ENCODE measurements around the gene ZFHX3. TPM values are rescaled to one million over a fixed set of nuclear protein-coding genes. Genes with fewer than 3 reads are reported as not detected.

Gene ZFHX3
- total and polyA plus RNA-seq, 4 donors: 1.5 to 5.9 (median 3.0) TPM

DNA sequence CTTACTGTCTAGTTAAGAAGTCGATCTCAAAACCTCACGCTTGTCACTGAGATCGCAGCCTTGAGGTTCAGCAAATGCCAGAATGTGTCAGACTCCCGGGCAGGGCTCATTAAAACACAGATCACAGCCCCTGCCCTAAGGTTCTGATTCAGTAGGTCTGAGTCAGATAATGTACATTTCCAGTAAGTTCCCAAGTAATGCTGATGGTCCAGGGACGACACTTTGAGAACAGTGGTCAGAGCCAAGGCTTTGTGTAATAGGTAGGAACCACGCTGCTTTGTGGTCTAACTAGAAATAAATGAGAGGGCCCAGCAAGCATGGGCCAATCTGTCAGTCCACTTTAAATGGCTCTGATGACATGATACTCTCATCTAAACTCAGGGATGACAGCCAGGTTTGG, 228.6 kb downstream of the ZFHX3 start:
- no peaks in the 10 kb centered on the region for H3K27me3 ChIP-seq (ENCODE audit: control insufficient read depth in 4 of 4, insufficient read depth in 4 of 4, low read length in 3 of 4)
- DNase-seq (ENCODE audit: low spot score): no peak
- H3K9me3 ChIP-seq (ENCODE audit: control insufficient read depth in 4 of 4, low read length in 3 of 4): no peaks in the 10 kb centered on the region
- H3K36me3 ChIP-seq (ENCODE audit: control insufficient read depth in 4 of 4, insufficient read depth in 3 of 4, low read depth in 1 of 4, low read length in 3 of 4): no peaks in the 10 kb centered on the region
- peaks cover 0 to 5% (median 1%) of the 10 kb centered on the region in 4 donors for H3K4me1 ChIP-seq (ENCODE audit: control insufficient read depth in 4 of 4, insufficient read depth in 4 of 4, low read length in 3 of 4)
- TF ChIP-seq FOXA2 (IDR thresholded peaks at IDR 0.05) (no peak), RAD21 (IDR thresholded peaks at IDR 0.05) (no peak), NR2F2 (IDR thresholded peaks at IDR 0.05) (no peak), RXRA (IDR thresholded peaks at IDR 0.05) (no peak), SP1 (IDR thresholded peaks at IDR 0.05) (no peak), FOXA1 (IDR thresholded peaks at IDR 0.05) (no peak), HNF4A (conservative IDR thresholded peaks at IDR 0.05) (no peak), EGR1 (IDR thresholded peaks at IDR 0.05; ENCODE audit: low read depth in 2 of 2) (no peak)
- TF ChIP-seq, protein P1, sequence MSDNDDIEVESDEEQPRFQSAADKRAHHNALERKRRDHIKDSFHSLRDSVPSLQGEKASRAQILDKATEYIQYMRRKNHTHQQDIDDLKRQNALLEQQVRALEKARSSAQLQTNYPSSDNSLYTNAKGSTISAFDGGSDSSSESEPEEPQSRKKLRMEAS (IDR thresholded peaks at IDR 0.05): no peak
- TF ChIP-seq, protein P2, sequence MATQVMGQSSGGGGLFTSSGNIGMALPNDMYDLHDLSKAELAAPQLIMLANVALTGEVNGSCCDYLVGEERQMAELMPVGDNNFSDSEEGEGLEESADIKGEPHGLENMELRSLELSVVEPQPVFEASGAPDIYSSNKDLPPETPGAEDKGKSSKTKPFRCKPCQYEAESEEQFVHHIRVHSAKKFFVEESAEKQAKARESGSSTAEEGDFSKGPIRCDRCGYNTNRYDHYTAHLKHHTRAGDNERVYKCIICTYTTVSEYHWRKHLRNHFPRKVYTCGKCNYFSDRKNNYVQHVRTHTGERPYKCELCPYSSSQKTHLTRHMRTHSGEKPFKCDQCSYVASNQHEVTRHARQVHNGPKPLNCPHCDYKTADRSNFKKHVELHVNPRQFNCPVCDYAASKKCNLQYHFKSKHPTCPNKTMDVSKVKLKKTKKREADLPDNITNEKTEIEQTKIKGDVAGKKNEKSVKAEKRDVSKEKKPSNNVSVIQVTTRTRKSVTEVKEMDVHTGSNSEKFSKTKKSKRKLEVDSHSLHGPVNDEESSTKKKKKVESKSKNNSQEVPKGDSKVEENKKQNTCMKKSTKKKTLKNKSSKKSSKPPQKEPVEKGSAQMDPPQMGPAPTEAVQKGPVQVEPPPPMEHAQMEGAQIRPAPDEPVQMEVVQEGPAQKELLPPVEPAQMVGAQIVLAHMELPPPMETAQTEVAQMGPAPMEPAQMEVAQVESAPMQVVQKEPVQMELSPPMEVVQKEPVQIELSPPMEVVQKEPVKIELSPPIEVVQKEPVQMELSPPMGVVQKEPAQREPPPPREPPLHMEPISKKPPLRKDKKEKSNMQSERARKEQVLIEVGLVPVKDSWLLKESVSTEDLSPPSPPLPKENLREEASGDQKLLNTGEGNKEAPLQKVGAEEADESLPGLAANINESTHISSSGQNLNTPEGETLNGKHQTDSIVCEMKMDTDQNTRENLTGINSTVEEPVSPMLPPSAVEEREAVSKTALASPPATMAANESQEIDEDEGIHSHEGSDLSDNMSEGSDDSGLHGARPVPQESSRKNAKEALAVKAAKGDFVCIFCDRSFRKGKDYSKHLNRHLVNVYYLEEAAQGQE (IDR thresholded peaks at IDR 0.05): no peak
- H3K4me3 ChIP-seq (ENCODE audit: low read depth in 1 of 3, low read length in 3 of 3): no peak overlapping the region
- no peak overlapping the region for H3K9ac ChIP-seq (ENCODE audit: low read depth in 1 of 2, low read length in 2 of 2)
- whole genome bisulfite sequencing: 96% methylated on average over 6 of the region's 6 CpGs
- no peak overlapping the region for H3K27ac ChIP-seq (ENCODE audit: low read depth in 1 of 2, low read length in 2 of 2)

GRCh38 chr16:72818236-72818845, 229.6 kb downstream of the ZFHX3 start:
- Histone ChIP-seq H3K9ac (ENCODE audit: low read depth in 1 of 2, low read length in 2 of 2) (no peak overlapping the region), H3K9me3 (ENCODE audit: control insufficient read depth in 4 of 4, low read length in 3 of 4) (no peaks in the 10 kb centered on the region), H3K27ac (ENCODE audit: low read depth in 1 of 2, low read length in 2 of 2) (no peak overlapping the region), H3K36me3 (ENCODE audit: control insufficient read depth in 4 of 4, insufficient read depth in 3 of 4, low read depth in 1 of 4, low read length in 3 of 4) (no peaks in the 10 kb centered on the region), H3K4me1 (ENCODE audit: control insufficient read depth in 4 of 4, insufficient read depth in 4 of 4, low read length in 3 of 4) (peaks cover 0 to 5% (median 1%) of the 10 kb centered on the region in 4 donors), H3K27me3 (ENCODE audit: control insufficient read depth in 4 of 4, insufficient read depth in 4 of 4, low read length in 3 of 4) (no peaks in the 10 kb centered on the region), H3K4me3 (ENCODE audit: low read depth in 1 of 3, low read length in 3 of 3) (no peak overlapping the region)
- TF ChIP-seq SP1 (IDR thresholded peaks at IDR 0.05) (no peak), RAD21 (IDR thresholded peaks at IDR 0.05) (no peak), TAF1 (conservative IDR thresholded peaks at IDR 0.05) (no peak), FOXA1 (IDR thresholded peaks at IDR 0.05) (no peak), NR2F2 (IDR thresholded peaks at IDR 0.05) (no peak), RXRA (IDR thresholded peaks at IDR 0.05) (no peak), CTCF (IDR thresholded peaks at IDR 0.05; ENCODE audit: low read depth, low read length, missing input control) (no peak), YY1 (IDR thresholded peaks at IDR 0.05) (no peak), ATF3 (IDR thresholded peaks at IDR 0.05) (no peak), GABPA (IDR thresholded peaks at IDR 0.05 in 1 of 2, conservative IDR thresholded peaks at IDR 0.05 in 1 of 2) (no peak), HNF4A (conservative IDR thresholded peaks at IDR 0.05) (no peak), HNF4G (IDR thresholded peaks at IDR 0.05) (no peak), JUND (IDR thresholded peaks at IDR 0.05) (no peak)
- TF ChIP-seq, protein P2 (IDR thresholded peaks at IDR 0.05): no peak
- TF ChIP-seq, protein P1 (IDR thresholded peaks at IDR 0.05): no peak
- WGBS: 96% methylated on average over 4 of the region's 4 CpGs
- DNase-seq (ENCODE audit: low spot score): no peak

Measured in liver (tissue), 9 donors.